Activated T-cell treated with anti-CD3 and anti-CD28 coated beads, Interleukin-2, amount 50 U/mL, for 4 hours (primary cell): ENCODE data around the gene FAM229B. TPM values are rescaled to one million over a fixed set of nuclear protein-coding genes. Genes with fewer than 3 reads are reported as not detected.
"Not testable (repeated sequence)": the region's sequence is repeated elsewhere in the genome, so short reads cannot be mapped to it uniquely, and the experiment has no call there.

Experiments used
- ATAC-seq, 2 donors: fragments of 200-7000 bp; cut with Tn5 transposase; one replicate each; pipeline ENCODE4 v1.10.0; 2021
- DNase-seq: peaks from one replicate; pipeline ENCODE4 v3.0.0-alpha.2; 2020
- H3K27me3 Mint-ChIP-seq: one replicate; pipeline ENCODE4 v1.8.0; 2021; ENCODE audit warnings: low read depth, mixed read lengths
- H3K36me3 Mint-ChIP-seq: one replicate; pipeline ENCODE4 v1.8.0; 2022; ENCODE audit warnings: mixed read lengths; ENCODE audit not compliant: insufficient read depth
- H3K4me1 Mint-ChIP-seq: one replicate; pipeline ENCODE4 v1.8.0; 2021; ENCODE audit warnings: low read depth, mixed read lengths
- H3K4me3 Mint-ChIP-seq: one replicate; pipeline ENCODE4 v1.8.0; 2021; ENCODE audit warnings: mild to moderate bottlenecking, moderate library complexity, mixed read lengths
- H3K9me3 Mint-ChIP-seq: one replicate; pipeline ENCODE4 v1.8.0; 2021; ENCODE audit warnings: mixed read lengths
- total RNA-seq, 3 donors: library from RNA; stranded (reverse); gene quantifications; one replicate each; pipeline ENCODE4 v1.2.1, GENCODE V29; 2021

FAM229B gene
- total RNA-seq, 3 donors from 2014 or later, result 2.8 to 3.8 (median 3.1) TPM

DNA sequence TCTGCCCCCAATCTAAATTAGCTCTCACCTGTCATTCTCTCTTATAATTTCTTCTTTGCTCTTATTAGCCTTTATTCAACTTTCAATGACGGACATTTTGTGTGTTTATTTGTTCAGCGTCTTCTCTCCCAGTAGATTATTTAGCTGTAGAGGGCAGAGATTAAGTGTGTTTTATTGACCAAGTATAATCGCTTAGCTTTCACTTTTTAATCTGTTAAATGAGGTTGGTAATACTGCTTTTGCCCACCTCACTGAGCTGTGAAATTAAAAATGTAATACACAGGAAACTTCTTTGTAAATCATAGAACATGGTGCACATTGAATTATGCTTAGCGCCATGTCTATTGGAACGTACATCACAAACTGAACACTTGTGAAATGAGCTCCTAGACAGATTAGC, 37.0 kb upstream of the FAM229B start:
- Mint-ChIP-seq H3K27me3 (no peaks in the 10 kb centered on the region), H3K36me3 (no peaks in the 10 kb centered on the region), H3K9me3 (no peaks in the 10 kb centered on the region), H3K4me3 (no peak overlapping the region), H3K4me1 (no peaks in the 10 kb centered on the region)
- ATAC-seq (no peak), DNase-seq (no peak)

DNA sequence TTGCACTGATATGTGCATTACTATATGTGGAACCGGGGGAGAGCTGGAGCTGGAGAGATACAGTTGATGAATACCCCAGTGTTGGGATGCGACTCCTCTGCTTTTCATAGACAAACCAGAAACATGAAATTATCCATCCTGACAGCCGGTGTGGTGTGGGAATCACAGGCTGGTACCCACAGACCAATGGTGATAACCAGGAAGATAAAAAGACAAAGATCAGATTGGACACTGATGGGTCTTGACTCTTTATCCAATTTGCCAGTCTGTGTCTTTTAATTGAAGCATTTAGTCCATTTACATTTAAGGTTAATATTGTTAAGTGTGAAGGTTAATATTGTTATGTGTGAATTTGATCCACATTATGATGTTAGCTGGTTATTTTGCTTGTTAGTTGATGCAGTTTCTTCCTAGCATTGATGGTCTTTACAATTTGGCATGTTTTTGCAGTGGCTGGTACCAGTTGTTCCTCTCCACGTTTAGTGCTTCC, 36.1 kb upstream of the FAM229B start:
- not testable (repeated sequence) for H3K4me1 Mint-ChIP-seq, H3K27me3 Mint-ChIP-seq, ATAC-seq, H3K9me3 Mint-ChIP-seq, H3K4me3 Mint-ChIP-seq, DNase-seq, H3K36me3 Mint-ChIP-seq

DNA sequence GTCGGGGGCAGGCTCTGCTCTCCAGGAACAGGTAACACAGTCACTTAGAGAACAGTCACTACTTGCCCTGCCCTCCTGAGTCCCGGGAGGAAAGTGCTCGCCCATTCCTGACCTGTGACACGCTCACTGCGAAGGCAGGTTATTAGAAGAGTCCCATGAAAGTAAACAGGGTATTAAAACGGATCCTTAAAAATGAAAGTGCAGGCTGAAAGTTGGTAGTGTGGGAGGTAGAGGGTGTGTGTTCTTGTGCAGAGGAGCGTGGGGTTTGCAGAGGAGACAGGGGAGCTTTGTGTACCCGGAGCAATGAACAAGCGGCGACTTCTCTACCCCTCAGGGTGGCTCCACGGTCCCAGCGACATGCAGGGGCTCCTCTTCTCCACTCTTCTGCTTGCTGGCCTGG, 33.4 kb upstream of the FAM229B start, which contains the start of gene CCN6:
Gene CCN6 (plus strand): TSS at position 104 of the 400 bp plus-strand sequence. CDS start 254 bp downstream, at position 358.
- no peak for ATAC-seq
- no peaks in the 10 kb centered on the region for H3K9me3 Mint-ChIP-seq

DNA sequence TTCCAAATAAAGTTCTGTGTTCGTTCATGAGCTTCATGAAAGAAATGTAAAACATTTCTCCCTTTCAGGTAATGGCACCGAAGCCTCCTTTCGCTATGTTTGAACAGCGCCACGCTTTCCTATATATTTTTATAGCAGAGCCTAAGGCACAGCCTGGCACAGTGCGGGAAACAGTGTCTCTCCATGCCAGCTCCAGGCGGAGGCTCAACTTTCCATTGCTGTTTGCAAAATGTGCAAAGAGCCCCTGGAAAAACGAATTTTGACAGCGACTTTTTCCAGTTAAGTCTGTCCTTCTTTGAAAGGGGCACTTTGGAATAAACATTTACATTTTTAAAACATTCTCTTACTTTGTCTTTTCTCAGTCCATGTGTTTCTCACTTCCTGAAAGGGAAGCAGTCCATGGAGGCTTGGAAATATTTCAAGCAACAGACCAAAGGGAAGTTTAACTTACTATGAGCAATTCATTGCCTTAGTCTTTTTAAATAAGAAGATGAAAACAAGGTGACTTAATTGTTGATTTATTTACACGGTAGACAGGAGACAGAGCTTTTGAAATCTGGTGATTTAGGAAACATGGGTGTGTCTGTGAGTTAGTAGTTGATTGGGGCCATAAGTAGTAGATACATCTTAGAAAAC, 32.7 kb upstream of the FAM229B start:
- no peak for DNase-seq
- no peak overlapping the region for H3K4me3 Mint-ChIP-seq
- no peak for ATAC-seq
- no peaks in the 10 kb centered on the region for H3K27me3 Mint-ChIP-seq
- H3K9me3 Mint-ChIP-seq, result no peaks in the 10 kb centered on the region
- H3K36me3 Mint-ChIP-seq, result no peaks in the 10 kb centered on the region
- no peaks in the 10 kb centered on the region for H3K4me1 Mint-ChIP-seq

More for the DNA sequence above, 33.4 kb upstream of the FAM229B start, which contains the start of gene CCN6:
- Mint-ChIP-seq H3K36me3 (no peaks in the 10 kb centered on the region), H3K27me3 (no peaks in the 10 kb centered on the region), H3K4me3 (no peak within 1 kb of the TSS), H3K4me1 (no peaks in the 10 kb centered on the region)
- DNase-seq, result no peak

DNA sequence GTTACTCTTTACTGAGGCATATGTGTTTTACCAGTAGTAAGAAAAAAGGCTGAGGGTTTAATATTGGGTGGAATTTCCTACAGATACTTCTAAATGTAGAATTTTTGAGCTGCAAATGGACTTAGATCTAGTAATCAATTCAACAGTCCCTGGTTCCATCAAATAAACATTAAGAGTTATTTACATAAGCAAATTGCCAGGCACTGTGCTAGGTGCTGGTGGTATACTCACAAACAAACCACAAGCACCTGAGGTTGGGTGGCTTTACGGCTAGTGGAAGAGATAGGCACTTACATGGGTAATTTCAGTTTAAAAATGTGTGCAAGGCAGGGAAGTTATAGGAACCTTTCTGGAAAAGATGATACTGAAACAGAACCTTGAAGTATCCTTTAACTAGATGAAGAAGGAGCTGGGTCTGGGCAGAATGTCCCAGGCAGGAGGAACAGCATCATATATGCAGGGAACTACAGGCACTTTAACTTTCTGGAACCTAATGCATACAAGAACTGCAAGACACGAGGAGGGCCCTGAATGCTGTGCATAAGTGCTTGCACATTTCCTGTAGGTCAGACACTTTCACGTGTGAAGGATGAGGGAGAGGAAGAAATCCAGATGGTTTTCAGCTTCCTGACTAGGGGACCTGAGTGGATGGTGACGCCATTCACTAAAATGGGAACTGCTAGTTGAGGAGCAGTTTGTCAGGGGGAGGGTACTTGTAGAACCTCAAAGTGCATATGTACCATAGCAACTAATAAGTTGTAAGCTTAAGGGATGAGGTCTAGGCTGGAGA, 29.0 kb upstream of the FAM229B start:
- Mint-ChIP-seq H3K36me3 (no peaks in the 10 kb centered on the region), H3K9me3 (no peaks in the 10 kb centered on the region), H3K4me1 (no peaks in the 10 kb centered on the region), H3K4me3 (no peak overlapping the region), H3K27me3 (no peaks in the 10 kb centered on the region)
- ATAC-seq (no peak), DNase-seq (no peak)

DNA sequence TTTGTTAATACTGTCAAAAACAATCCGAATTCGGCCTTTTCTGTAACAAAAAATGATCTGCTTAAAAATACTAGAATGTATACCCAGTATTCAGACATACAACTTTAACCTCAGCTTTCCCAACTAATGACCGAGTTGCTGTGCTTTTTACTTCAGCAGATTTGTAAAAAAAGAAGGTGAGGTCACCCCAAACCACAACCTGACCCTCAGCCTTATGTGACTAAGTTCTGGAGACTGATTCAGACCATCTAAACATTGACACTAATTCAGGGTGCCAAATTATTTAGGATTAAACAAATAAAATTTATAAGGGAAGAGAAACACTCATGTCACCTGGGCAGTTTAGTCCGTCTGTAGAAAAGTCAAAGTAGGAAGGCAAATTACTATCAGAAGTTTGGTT, 25.8 kb upstream of the FAM229B start:
- DNase-seq, result no peak
- H3K4me1 Mint-ChIP-seq, result no peaks in the 10 kb centered on the region
- no peaks in the 10 kb centered on the region for H3K27me3 Mint-ChIP-seq
- H3K9me3 Mint-ChIP-seq, result no peaks in the 10 kb centered on the region
- no peak overlapping the region for H3K4me3 Mint-ChIP-seq
- no peak for ATAC-seq
- no peaks in the 10 kb centered on the region for H3K36me3 Mint-ChIP-seq

DNA sequence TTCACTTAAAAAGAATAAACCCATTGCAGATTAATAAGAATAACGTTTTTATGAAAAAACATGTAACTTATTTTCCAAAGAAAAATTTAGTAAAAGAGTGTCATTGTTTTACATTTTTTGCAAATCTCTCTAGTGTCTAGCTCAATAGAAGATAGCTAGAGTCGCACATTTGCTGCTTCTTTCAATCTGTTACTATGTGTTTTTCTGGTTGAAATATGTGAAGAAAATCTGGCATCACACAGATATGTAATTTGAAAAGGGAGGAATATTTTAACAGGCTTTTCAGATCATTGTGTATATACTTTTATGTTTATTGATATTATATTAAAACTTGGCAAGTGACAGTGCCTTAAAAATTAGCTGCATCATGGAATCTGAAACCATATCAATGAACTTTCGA, 24.4 kb upstream of the FAM229B start:
- DNase-seq, result no peak
- H3K36me3 Mint-ChIP-seq, result no peaks in the 10 kb centered on the region
- H3K4me1 Mint-ChIP-seq, result peaks cover 2% of the 10 kb centered on the region
- ATAC-seq, result no peak
- no peaks in the 10 kb centered on the region for H3K27me3 Mint-ChIP-seq
- H3K4me3 Mint-ChIP-seq, result no peak overlapping the region
- no peaks in the 10 kb centered on the region for H3K9me3 Mint-ChIP-seq

DNA sequence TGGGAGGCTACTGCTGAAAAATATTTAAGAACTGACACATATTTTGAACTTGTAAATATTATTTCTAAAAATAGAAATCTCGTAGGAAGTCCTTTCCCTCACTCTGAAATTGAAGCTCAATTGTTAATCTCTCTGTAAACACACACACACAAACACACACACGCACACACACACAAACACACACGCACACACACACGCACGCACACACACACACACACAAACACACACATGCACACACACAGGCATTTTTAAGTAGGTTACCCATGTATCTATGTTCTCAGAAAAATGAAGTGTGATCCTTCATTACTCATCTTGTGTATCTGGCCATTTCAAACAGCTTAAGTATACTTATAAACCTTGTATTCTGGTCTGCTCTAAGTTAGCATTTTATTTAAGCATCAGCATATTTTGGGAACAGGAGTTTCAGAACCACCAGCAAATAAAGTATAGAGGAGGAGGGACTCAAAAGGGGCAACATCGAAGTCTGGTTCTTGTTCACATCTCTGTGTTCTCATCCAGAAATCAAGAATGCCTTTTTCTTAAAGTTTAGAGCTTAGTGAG, 21.9 kb upstream of the FAM229B start:
- H3K27me3 Mint-ChIP-seq, result no peaks in the 10 kb centered on the region
- DNase-seq (no peak), ATAC-seq (no peak)
- no peaks in the 10 kb centered on the region for H3K9me3 Mint-ChIP-seq
- H3K4me1 Mint-ChIP-seq, result peaks cover 2% of the 10 kb centered on the region
- H3K36me3 Mint-ChIP-seq, result peaks cover 2% of the 10 kb centered on the region
- no peak overlapping the region for H3K4me3 Mint-ChIP-seq

DNA sequence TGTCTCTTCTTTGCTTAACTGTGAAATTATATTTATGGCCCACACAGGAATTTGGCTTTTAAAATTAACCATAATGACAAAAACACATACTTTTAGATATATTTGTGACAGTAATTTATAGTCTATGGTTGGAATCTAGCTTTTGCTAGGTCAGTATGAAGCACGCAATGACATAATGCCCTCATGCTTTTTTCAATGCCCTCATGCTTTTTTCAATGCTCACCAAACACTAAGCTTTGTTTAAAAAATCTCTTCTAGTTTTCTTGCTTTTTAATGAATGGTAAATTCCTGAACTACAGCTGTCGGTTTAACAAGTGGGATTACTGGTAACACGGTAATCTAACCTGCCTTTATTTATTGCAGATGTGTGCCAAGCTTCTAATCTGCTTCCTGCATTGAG, 20.8 kb upstream of the FAM229B start:
- Mint-ChIP-seq H3K36me3 (peaks cover 3% of the 10 kb centered on the region), H3K27me3 (no peaks in the 10 kb centered on the region), H3K4me3 (no peak overlapping the region), H3K9me3 (no peaks in the 10 kb centered on the region), H3K4me1 (peaks cover 2% of the 10 kb centered on the region)
- ATAC-seq (no peak), DNase-seq (no peak)

DNA sequence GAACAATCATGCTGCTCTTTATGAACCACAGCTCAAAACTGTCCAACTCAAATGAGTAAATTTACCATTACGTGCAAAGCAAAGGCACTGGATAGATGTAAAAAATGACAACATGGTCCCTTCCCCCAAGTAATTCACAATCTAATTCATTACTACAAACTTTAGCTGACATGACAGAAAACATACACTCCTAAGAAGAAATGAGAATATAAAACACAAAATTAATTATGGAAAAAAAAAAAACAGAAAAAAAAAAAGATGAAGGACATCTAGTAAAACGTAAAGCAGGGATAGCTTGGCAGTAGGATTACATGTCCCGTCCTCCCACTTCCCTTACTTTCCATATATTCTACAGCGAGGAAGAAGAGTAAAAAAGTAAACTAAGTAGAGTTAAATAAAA, 5.8 kb upstream of the FAM229B start:
- H3K9me3 Mint-ChIP-seq, result no peaks in the 10 kb centered on the region
- H3K36me3 Mint-ChIP-seq, result peaks cover 30% of the 10 kb centered on the region
- ATAC-seq (no peak), DNase-seq (no peak)
- H3K4me3 Mint-ChIP-seq, result no peak overlapping the region
- H3K27me3 Mint-ChIP-seq, result no peaks in the 10 kb centered on the region
- peaks cover 9% of the 10 kb centered on the region for H3K4me1 Mint-ChIP-seq

DNA sequence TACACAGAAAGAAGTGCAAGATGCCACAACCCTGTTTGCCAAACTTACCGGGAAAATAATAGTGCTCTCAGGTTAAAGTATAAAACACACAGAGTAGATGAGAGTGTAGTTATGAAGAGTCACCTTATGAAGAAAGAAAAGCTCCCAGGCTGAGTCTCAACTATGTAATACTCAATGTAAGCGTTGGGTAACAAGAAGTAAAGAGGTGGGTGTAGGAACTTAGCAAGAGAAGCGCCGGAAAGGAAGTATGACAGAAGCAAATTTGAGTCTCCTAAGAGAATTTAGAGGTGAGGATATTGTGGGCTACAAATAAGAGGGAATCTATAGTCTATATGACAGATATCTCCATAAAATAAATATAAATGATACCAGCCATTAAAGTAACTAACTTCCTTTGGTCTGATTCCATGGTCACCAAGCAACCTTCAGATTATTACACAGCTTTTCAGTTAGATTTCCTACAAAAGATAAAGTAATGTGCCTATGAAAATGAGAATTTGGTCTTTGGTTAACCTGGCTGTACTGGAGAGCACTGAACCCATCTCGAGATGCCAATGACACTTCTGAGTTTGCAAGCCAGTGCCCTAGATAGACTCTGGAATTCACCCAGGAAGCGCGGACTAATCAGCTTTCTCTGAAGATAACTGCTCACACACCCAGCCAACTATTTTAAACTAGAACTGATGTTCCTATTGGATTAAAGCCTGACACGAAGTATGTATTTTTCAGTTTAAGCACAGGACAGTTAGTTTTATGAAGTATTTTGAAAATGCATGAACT, 1.9 kb upstream of the FAM229B start:
- Mint-ChIP-seq H3K4me3 (peak overlapping the region; percentile 51), H3K27me3 (peaks cover 5% of the 10 kb centered on the region), H3K36me3 (peaks cover 19% of the 10 kb centered on the region), H3K4me1 (peaks cover 12% of the 10 kb centered on the region), H3K9me3 (no peaks in the 10 kb centered on the region)
- ATAC-seq (no peak), DNase-seq (no peak)

DNA sequence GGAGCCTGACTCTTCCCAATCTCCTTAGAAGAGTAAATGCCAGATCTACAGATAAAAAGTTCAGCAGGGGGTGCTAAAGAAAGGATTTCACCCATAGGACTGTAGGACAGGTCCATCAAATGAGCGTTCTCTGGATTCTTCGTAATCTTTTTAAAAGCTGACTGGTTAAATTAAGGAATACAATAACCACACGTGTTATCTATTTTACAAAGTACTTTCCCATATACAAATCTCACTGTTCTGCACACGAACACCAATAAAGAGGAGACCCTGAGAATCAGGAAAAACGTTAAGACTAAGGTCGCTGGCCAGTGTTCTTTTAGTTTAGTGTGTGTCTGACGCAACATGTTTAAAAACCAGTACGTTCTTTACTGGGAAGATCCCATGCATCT, 651 bp upstream of the FAM229B start:
- Mint-ChIP-seq H3K4me1 (peaks cover 12% of the 10 kb centered on the region), H3K9me3 (no peaks in the 10 kb centered on the region), H3K4me3 (no peak overlapping the region), H3K36me3 (peaks cover 14% of the 10 kb centered on the region), H3K27me3 (peaks cover 13% of the 10 kb centered on the region)
- DNase-seq, result no peak
- peak; percentile 3 to 14 for ATAC-seq

DNA sequence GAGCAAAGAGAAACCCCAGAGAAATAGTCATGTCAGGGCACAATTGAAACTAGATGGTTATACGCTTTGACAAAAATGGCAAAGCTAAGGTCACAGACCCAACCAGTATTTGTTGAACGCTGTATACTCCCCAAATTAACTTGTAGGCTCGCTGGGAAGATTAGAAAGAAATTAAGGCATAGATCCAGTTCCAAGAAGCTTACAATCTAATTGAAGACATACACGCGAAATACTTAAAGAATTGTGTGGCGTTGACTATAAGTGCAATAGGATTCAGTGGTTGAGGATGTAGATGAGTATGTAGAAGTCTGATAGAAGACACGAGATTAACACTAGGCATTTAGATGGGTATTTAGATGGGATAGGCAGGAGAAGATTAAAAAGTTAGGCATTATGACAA, 525 bp downstream of the FAM229B start:
- Mint-ChIP-seq H3K27me3 (peaks cover 16% of the 10 kb centered on the region), H3K4me3 (no peak overlapping the region), H3K4me1 (peaks cover 12% of the 10 kb centered on the region), H3K9me3 (no peaks in the 10 kb centered on the region), H3K36me3 (peaks cover 14% of the 10 kb centered on the region)
- no peak for DNase-seq
- no peak for ATAC-seq

DNA sequence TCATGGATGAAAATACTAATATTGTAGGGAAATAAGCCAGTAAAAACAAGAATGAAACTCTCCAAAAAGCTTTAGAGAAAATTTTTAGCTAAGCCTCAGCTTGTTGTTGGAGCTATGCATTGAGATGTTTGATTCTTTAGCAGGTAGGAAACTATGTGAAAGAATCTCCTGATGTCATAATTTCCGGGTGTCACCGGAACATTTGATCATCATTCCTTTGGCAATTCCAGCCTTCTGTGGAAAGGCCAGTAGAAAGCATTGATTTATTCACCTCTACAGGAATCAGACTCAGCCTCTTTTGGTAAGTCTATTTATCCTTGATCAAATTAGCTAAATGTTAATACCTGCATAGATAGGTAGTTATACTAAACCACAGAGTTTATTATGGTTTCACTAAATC, 9.5 kb downstream of the FAM229B start:
- H3K36me3 Mint-ChIP-seq, result peaks cover 8% of the 10 kb centered on the region
- no peaks in the 10 kb centered on the region for H3K9me3 Mint-ChIP-seq
- no peaks in the 10 kb centered on the region for H3K4me1 Mint-ChIP-seq
- DNase-seq (no peak), ATAC-seq (no peak)
- peaks cover 11% of the 10 kb centered on the region for H3K27me3 Mint-ChIP-seq
- H3K4me3 Mint-ChIP-seq, result no peak overlapping the region
